Stimulated activated CD8-positive, alpha-beta memory T cell treated with anti-CD3 and anti-CD28 coated beads, Interleukin-2, amount 100 ng/mL, for 1 hour (primary cell): Measurements from ENCODE around the gene FZR1.
"Not testable (repeated sequence)": the region's sequence is repeated elsewhere in the genome, so short reads cannot be mapped to it uniquely, and the experiment has no call there.

ENCODE experiments used
- DNase-seq, 2 donors: peaks; one replicate each; pipeline ENCODE4 v3.0.0-alpha.2; 2020; ENCODE audit warnings: low read depth in 2 of 2

The FZR1 gene

DNA sequence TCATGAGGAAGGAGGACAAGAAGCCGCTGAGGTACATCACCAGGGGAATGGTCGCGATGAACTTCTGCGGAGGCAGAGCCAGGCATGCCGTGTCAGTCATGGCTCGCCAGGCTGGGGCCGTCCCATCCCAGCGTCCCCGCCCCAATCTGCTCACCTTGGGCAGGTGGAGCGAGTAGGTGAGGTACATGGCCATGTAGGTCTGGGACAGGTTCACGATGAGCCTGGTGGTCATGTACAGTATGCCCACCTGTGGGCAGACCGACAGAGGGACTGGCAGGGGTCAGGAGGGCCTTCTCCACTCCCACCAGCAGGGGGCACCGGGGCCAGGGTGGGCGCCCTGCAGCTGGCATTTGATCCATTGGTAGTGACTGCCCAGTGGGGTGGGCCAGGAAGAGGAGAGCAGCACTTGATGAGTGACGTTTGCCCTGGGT, 41.2 kb downstream of the FZR1 start:
- no peak for DNase-seq

DNA sequence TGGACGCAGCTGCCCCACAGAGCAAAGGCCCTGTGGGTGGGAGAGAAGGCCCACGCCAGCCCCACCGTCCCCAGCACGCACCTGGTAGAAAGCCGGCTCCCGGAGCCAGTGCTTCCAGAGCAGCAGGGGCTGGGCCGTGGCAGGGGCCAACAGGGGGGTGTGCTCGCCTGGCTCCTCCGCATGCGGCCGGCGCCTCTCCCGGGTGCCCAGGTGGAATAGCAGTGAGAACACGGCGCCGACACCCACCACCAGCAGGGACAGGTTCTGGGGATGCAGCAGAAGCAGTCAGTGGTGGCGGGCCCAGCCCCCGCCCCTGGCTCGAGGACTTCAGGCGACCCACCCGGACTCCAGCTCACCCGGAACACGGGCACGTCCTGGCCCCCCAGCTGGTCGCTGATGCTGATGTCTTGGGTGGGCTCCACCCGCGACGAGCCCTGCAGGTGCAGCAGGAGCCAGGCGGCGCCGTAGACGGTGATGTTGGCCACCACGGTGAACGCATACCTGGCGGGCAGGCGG, 41.7 kb downstream of the FZR1 start:
- no peak for DNase-seq

GRCh38 chr19:3548606-3549005, 42.5 kb downstream of the FZR1 start:
- no peak for DNase-seq

- DNase-seq: no peak
Measured at GRCh38 chr19:3549816-3550215, 43.7 kb downstream of the FZR1 start.

GRCh38 chr19:3550947-3551791, 45.1 kb downstream of the FZR1 start:
- DNase-seq: no peak

- no peak for DNase-seq
Measured at GRCh38 chr19:3551792-3552095, 45.6 kb downstream of the FZR1 start.

DNA sequence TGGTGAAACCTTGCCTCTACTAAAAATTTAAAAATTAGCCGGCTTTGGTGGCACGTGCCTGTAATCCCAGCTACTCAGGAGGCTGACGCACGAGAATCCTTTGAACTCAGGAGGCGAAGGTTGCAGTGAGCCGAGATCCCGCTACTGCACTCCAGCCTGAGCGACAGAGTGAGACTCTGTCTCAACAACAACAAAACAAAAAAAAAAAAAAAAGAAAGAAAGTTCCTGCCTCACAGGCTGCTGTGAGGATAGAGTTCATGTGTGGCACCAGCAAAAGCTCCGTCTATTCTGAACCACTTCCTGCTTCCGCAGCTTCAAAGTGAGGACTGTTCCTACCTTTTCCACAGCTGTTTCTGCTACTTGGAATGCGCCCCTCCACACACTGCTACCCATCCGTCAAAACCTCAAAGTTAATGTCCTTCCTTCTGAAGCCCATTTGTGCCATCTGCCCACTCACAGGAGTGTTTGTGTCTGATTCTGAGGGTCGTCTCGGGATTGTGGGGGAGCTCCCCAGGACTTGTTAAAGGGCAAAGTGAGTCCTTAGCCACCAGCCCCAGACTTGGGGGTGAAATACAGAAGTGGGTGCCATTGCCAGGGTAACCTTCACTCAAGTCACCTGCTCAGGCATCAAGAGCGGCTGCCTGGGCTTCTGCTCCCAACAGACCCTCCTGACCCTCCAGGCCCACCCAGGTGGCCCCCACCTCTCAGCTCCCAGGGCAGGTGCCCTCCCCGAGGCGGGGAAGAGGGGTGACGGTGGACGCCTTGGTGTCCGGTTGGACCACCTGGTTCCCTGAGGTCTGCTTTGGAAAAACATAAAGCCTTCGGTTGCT, 48.4 kb downstream of the FZR1 start:
- no peak for DNase-seq

GRCh38 chr19:3555653-3556422, 49.7 kb downstream of the FZR1 start:
- DNase-seq: no peak

DNA sequence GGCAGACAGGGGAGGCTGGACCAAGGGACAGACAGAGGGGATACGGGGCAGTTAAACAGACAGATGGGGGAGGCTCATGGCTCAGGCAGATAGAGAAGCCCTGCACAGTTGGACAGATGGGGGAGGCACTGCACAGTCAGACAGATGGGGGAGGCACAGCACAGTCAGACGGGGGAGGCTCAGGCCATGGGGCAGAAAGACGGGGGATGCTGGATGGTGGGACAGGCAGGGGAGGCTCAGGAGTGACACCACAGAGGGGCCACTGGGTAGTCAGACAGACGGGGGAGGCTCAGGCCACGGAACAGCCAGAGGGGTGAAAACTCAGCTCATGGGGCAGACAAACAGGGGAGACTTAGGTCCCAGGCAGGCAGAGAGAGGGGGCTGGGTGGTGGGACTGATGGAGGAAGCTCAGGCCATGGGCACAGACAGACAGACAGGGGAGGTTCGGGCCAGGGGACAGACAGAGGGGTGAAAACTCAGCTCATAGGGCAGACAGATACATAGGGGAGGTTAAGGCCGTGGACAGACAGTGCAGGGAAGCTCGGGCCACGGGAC, 50.4 kb downstream of the FZR1 start:
- no peak for DNase-seq

GRCh38 chr19:3556978-3557460, 50.9 kb downstream of the FZR1 start:
- DNase-seq: peak in 1 of 2 donors; percentile 49

- DNase-seq: peak; percentile 90 to 92
Measured at GRCh38 chr19:3557461-3558248, 51.5 kb downstream of the FZR1 start, which contains the start of gene MFSD12. Gene MFSD12, minus strand, starts transcription at chr19:3557586. Its CDS starts 183 bp downstream, at chr19:3557403.

DNA sequence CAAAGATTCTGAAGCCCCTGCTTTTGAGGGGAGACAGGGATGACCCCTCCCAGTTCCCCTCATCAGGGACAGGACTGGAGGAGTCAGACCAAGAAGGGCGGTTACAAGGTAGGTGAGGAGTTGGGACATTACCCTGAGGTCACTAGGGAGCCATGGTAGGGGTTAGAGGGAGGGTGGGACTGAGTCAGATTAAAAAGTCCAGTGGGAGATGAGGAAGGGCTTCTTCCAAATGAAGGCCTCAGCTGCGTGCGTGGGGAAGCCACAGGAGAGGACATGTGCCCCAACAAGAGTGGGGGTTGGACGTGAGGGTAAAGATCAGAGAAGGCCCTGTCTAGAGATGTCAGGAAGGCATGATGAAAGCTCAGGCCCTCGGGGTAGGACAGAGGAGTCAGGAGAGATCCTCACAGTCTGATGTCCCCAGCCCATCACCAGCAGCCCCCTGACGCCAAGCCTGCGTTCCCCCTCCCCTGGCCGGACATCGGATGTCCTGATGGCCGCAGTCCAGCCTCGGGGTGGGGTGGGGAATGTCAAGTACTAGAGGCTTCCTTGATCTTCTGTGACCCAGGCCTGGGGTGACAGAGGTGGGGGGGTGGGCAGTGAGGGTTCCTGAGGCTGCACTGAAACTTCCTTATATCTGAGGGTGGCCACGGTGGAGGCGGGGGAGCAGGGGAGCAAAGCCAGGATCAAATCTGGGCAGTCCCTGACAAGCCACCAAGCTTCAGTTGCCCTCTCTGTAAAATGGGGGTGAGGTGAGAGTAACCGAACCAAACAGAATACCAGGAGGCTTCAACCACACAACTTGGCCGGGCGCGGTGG, 57.8 kb downstream of the FZR1 start:
- no peak for DNase-seq

DNA sequence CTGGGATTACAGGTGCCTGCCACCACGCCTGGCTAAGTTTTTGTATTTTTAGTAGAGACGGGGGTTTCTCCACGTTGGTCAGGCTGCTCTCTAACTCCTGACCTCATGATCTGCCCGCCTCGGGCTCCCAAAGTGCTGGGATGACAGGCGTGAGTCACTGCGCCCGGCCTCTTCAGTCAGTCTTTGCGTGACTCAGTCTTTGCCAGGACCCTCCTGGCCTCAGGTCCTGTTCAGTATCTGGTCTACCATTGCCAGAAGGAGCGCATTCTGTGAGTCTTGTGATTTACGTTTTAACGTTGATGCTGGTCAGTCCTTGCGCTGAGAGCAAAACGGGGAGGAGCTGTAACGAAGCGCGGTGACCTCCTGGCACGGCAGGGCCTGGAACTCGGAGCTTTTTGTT, 59.0 kb downstream of the FZR1 start:
- DNase-seq: no peak

- DNase-seq: not testable (repeated sequence)
Measured at GRCh38 chr19:3570042-3570441, 63.9 kb downstream of the FZR1 start.

DNA sequence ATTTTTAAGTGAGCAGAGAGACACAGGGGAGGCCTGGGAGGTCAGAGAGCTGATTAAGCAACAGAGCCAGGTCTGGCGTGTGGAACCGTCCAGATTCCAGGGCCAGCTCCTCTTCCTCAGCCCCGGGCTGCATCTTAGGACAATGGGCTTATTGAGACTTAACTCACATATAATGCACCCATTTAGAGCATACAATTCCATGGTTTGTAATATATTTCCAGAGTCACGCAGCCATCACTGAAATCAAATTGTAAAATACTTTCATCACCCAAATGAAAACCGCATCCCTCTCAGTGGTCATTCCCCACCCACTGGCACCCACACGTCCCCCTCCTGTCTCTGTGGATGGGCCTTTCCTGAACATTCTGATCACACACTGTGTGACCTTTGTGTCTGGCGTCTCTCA, 64.5 kb downstream of the FZR1 start:
- no peak for DNase-seq

GRCh38 chr19:3572132-3572854, 66.2 kb downstream of the FZR1 start:
- DNase-seq: peak; percentile 99

DNA sequence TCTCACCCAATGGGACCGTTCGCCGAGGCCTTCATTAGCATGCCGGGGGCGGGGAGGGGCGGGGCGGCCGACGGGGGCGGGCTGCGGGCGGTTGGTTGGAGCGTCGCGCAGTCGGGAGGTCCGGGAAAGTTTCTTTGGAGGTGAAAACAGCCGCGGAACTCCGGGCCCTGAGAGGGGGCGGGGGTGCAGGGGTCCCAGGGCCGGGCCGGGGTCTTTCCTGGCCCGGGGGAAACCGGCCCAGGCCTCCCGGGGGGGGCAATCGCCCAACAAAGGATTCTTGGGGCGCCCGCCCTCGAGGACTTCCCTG, 66.7 kb downstream of the FZR1 start, which contains the start of gene HMG20B:
HMG20B (plus strand) TSS at position 90 of the 307 bp plus-strand sequence. CDS start 366 bp downstream, outside the sequence.
- DNase-seq: no peak

- DNase-seq: no peak
Measured at GRCh38 chr19:3573162-3573857, 67.2 kb downstream of the FZR1 start.
